ENCODE data around the gene PTDSS2.
"Not testable (repeated sequence)": the region's sequence is repeated elsewhere in the genome, so short reads cannot be mapped to it uniquely, and the experiment has no call there.

Gene PTDSS2

GRCh38 chr11:429931-430456, 20.1 kb upstream of the PTDSS2 start:
- DNase-seq (ENCODE audit: low read depth in 1 of 2, low spot score in 1 of 2), result no peak

- no peak for DNase-seq (ENCODE audit: low read depth in 1 of 2, low spot score in 1 of 2)
These were observed 18.2 kb upstream of the PTDSS2 start for GRCh38 chr11:431921-432320.

- DNase-seq (ENCODE audit: low read depth in 1 of 2, low spot score in 1 of 2), result no peak
These were observed 17.5 kb upstream of the PTDSS2 start for GRCh38 chr11:432501-433100.

GRCh38 chr11:433111-433510, 17.0 kb upstream of the PTDSS2 start:
- DNase-seq (ENCODE audit: low read depth in 1 of 2, low spot score in 1 of 2), result no peak

- DNase-seq (ENCODE audit: low read depth in 1 of 2, low spot score in 1 of 2), result no peak
These were observed 16.4 kb upstream of the PTDSS2 start for GRCh38 chr11:433641-434040.

GRCh38 chr11:434496-434895, 15.6 kb upstream of the PTDSS2 start:
- DNase-seq (ENCODE audit: low read depth in 1 of 2, low spot score in 1 of 2), result no peak

- DNase-seq (ENCODE audit: low read depth in 1 of 2, low spot score in 1 of 2), result not testable (repeated sequence)
These were observed 14.9 kb upstream of the PTDSS2 start for GRCh38 chr11:434999-435740.

GRCh38 chr11:437228-437870, 12.7 kb upstream of the PTDSS2 start:
- DNase-seq (ENCODE audit: low read depth in 1 of 2, low spot score in 1 of 2), result no peak

GRCh38 chr11:438101-438844, 11.8 kb upstream of the PTDSS2 start:
- DNase-seq (ENCODE audit: low read depth in 1 of 2, low spot score in 1 of 2), result no peak

- DNase-seq (ENCODE audit: low read depth in 1 of 2, low spot score in 1 of 2), result no peak
These were observed 10.6 kb upstream of the PTDSS2 start for GRCh38 chr11:439315-440064.

- DNase-seq (ENCODE audit: low read depth in 1 of 2, low spot score in 1 of 2), result no peak
These were observed 9.7 kb upstream of the PTDSS2 start for GRCh38 chr11:440065-441042.

- no peak for DNase-seq (ENCODE audit: low read depth in 1 of 2, low spot score in 1 of 2)
These were observed 9.0 kb upstream of the PTDSS2 start for GRCh38 chr11:441043-441417.

GRCh38 chr11:441418-442274, 8.4 kb upstream of the PTDSS2 start, which contains the start of gene ANO9:
TSS of gene ANO9 (minus strand) at chr11:442011. CDS start at chr11:441926, 85 bp downstream.
- peak in 1 of 2 donors; percentile 48 for DNase-seq (ENCODE audit: low read depth in 1 of 2, low spot score in 1 of 2)

GRCh38 chr11:442611-443081, 7.4 kb upstream of the PTDSS2 start:
- no peak for DNase-seq (ENCODE audit: low read depth in 1 of 2, low spot score in 1 of 2)

GRCh38 chr11:443542-444199, 6.4 kb upstream of the PTDSS2 start:
- no peak for DNase-seq (ENCODE audit: low read depth in 1 of 2, low spot score in 1 of 2)

- no peak for DNase-seq (ENCODE audit: low read depth in 1 of 2, low spot score in 1 of 2)
These were observed 5.5 kb upstream of the PTDSS2 start for GRCh38 chr11:444396-445144.
